ENCODE results near the gene MAFF. TPM values are rescaled to one million over a fixed set of nuclear protein-coding genes. Genes with fewer than 3 reads are reported as not detected.
A peak's percentile ranks its signal among the peaks of the same experiment; 100 is the strongest.

MAFF gene
- total RNA-seq, 5 donors from 2014 or later (not counting 1 experiment from before 2014, with no cell fraction given), result 6.5 to 49.9 (median 9.6) TPM

- Mint-ChIP-seq H3K36me3 (no peaks in the 10 kb centered on the region), H3K27me3 (no peaks in the 10 kb centered on the region), H3K4me1 (peaks cover 22 to 33% (median 29%) of the 10 kb centered on the region in 3 donors), H3K9me3 (no peaks in the 10 kb centered on the region), H3K27ac (peak overlapping the region in 1 of 2 donors; percentile 6), H3K4me3 (peak overlapping the region; percentile 53 to 62 (median 60))
- H3K27me3 ChIP-seq (replicated peaks in 1 of 2; ENCODE audit: control insufficient read depth in 2 of 2, extremely low read depth in 1 of 2, insufficient read depth in 2 of 2, low read length in 1 of 2), result no peaks in the 10 kb centered on the region
- no peak for DNase-seq
- CTCF ChIA-PET, result interaction anchor here in 1 of 2 donors (1.0 kb wide), 1 partner anchor 162 kb away, joined by 3 read pairs; no protein-coding TSS in a partner anchor
- ATAC-seq (replicated peaks in 1 of 4), result no peak
- H3K4me3 ChIP-seq (ENCODE audit: control insufficient read depth in 1 of 2, extremely low read depth in 1 of 2, low read length in 1 of 2), result peak overlapping the region; percentile 36 to 56
- 48% methylated on average over 7 of the region's 8 CpGs for WGBS (ENCODE audit: insufficient coverage)
- POLR2A ChIA-PET, result interaction anchor here in 1 of 2 donors (0.5 to 1.3 kb wide), 2 partner anchors 12 to 909 kb away, joined by 4 to 8 read pairs; partner anchors contain the start of gene MAFF
- H3K9me3 ChIP-seq, result no peaks in the 10 kb centered on the region
- H3K4me1 ChIP-seq (ENCODE audit: control insufficient read depth in 1 of 2, extremely low read depth in 1 of 2, insufficient read depth in 2 of 2, low read length in 2 of 2), result peaks cover 2 to 30% of the 10 kb centered on the region in 2 experiments
- no peaks in the 10 kb centered on the region for H3K36me3 ChIP-seq (ENCODE audit: control insufficient read depth in 2 of 2, extremely low read depth in 1 of 2, insufficient read depth in 1 of 2, low read length in 1 of 2)
- peak overlapping the region; percentile 34 for H3K27ac ChIP-seq (ENCODE audit: low read length)
These were observed 12.2 kb downstream of the MAFF start for GRCh38 chr22:38213990-38214301.

DNA sequence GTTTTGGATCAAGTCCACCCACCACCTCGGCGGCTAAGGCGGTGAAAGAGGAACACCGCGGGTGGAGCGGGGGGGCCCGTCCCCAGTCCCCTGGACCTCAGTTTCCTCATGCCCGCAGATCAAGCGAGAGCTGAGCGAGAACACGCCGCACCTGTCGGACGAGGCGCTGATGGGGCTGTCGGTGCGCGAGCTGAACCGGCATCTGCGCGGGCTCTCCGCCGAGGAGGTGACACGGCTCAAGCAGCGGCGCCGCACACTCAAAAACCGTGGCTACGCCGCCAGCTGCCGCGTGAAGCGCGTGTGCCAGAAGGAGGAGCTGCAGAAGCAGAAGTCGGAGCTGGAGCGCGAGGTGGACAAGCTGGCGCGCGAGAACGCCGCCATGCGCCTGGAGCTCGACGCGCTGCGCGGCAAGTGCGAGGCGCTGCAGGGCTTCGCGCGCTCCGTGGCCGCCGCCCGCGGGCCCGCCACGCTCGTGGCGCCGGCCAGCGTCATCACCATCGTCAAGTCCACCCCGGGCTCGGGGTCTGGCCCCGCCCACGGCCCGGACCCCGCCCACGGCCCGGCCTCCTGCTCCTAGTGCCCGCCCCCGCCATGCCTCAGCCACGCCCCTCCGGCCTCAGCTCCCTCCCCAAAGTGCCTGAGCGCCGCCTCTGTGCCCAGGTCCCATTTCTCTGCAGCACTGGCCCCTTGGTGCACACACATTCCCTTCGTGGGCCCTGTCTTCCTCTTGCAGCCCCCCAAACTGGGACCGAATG lies 12.7 kb downstream of the MAFF start:
- Histone ChIP-seq H3K36me3 (ENCODE audit: control insufficient read depth in 2 of 2, extremely low read depth in 1 of 2, insufficient read depth in 1 of 2, low read length in 1 of 2) (no peaks in the 10 kb centered on the region), H3K4me1 (ENCODE audit: control insufficient read depth in 1 of 2, extremely low read depth in 1 of 2, insufficient read depth in 2 of 2, low read length in 2 of 2) (peaks cover 2 to 34% of the 10 kb centered on the region in 2 experiments), H3K4me3 (ENCODE audit: control insufficient read depth in 1 of 2, extremely low read depth in 1 of 2, low read length in 1 of 2) (peak overlapping the region; percentile 36 to 56), H3K27me3 (replicated peaks in 1 of 2; ENCODE audit: control insufficient read depth in 2 of 2, extremely low read depth in 1 of 2, insufficient read depth in 2 of 2, low read length in 1 of 2) (no peaks in the 10 kb centered on the region), H3K9me3 (no peaks in the 10 kb centered on the region), H3K27ac (ENCODE audit: low read length) (peak overlapping the region; percentile 34)
- peak; percentile 24 to 84 (median 64) for DNase-seq
- Mint-ChIP-seq H3K4me1 (peaks cover 27 to 38% (median 35%) of the 10 kb centered on the region in 3 donors), H3K4me3 (peak overlapping the region; percentile 53 to 62 (median 60)), H3K36me3 (no peaks in the 10 kb centered on the region), H3K27me3 (no peaks in the 10 kb centered on the region), H3K9me3 (no peaks in the 10 kb centered on the region), H3K27ac (peak overlapping the region in 1 of 2 donors; percentile 55)
- peak; percentile 83 to 89 (median 84) for ATAC-seq (replicated peaks in 1 of 4)
- ChIA-PET POLR2A (interaction anchor here in 1 of 2 donors (0.5 to 1.3 kb wide), 3 partner anchors 13 to 908 kb away, joined by 3 to 8 read pairs (median 4); partner anchors contain the start of genes MAFF and PDXP), CTCF (interaction anchor here in 1 of 2 donors (0.6 to 1.0 kb wide), 2 partner anchors 34 to 162 kb away, joined by 3 read pairs; no protein-coding TSS in a partner anchor)
- WGBS (ENCODE audit: insufficient coverage), result 39% methylated on average over 74 of the region's 81 CpGs

GRCh38 chr22:38215156-38216038 lies 13.6 kb downstream of the MAFF start:
- Mint-ChIP-seq H3K4me3 (peak overlapping the region in 2 of 3 donors; percentile 34 to 58), H3K27me3 (no peaks in the 10 kb centered on the region), H3K9me3 (no peaks in the 10 kb centered on the region), H3K4me1 (peaks cover 28 to 40% (median 35%) of the 10 kb centered on the region in 3 donors), H3K36me3 (no peaks in the 10 kb centered on the region), H3K27ac (peak overlapping the region; percentile 36 to 48)
- Histone ChIP-seq H3K4me1 (ENCODE audit: control insufficient read depth in 1 of 2, extremely low read depth in 1 of 2, insufficient read depth in 2 of 2, low read length in 2 of 2) (peaks cover 2 to 44% of the 10 kb centered on the region in 2 experiments), H3K4me3 (ENCODE audit: control insufficient read depth in 1 of 2, extremely low read depth in 1 of 2, low read length in 1 of 2) (no peak overlapping the region), H3K27me3 (replicated peaks in 1 of 2; ENCODE audit: control insufficient read depth in 2 of 2, extremely low read depth in 1 of 2, insufficient read depth in 2 of 2, low read length in 1 of 2) (no peaks in the 10 kb centered on the region), H3K36me3 (ENCODE audit: control insufficient read depth in 2 of 2, extremely low read depth in 1 of 2, insufficient read depth in 1 of 2, low read length in 1 of 2) (no peaks in the 10 kb centered on the region), H3K27ac (ENCODE audit: low read length) (no peak overlapping the region), H3K9me3 (no peaks in the 10 kb centered on the region)
- ChIA-PET CTCF (interaction anchor here in 1 of 2 donors (0.6 kb wide), 1 partner anchor 35 kb away, joined by 3 read pairs; no protein-coding TSS in a partner anchor), POLR2A (interaction anchor here in 1 of 2 donors (1.3 kb wide), 1 partner anchor 14 kb away, joined by 4 read pairs; the partner anchor contains the start of gene MAFF)
- 97% methylated on average over 5 of the region's 11 CpGs for WGBS (ENCODE audit: insufficient coverage)
- DNase-seq (no peak), ATAC-seq (replicated peaks in 1 of 4) (no peak)

- WGBS (ENCODE audit: insufficient coverage), result 52% methylated on average over 12 of the region's 25 CpGs
- DNase-seq, result peak in 22 of 35 experiments; percentile 9 to 71 (median 30)
- peak in 1 of 4 experiments; percentile 16 for ATAC-seq (replicated peaks in 1 of 4)
- Histone ChIP-seq H3K9me3 (no peaks in the 10 kb centered on the region), H3K27ac (ENCODE audit: low read length) (peak overlapping the region; percentile 74), H3K27me3 (replicated peaks in 1 of 2; ENCODE audit: control insufficient read depth in 2 of 2, extremely low read depth in 1 of 2, insufficient read depth in 2 of 2, low read length in 1 of 2) (no peaks in the 10 kb centered on the region), H3K36me3 (ENCODE audit: control insufficient read depth in 2 of 2, extremely low read depth in 1 of 2, insufficient read depth in 1 of 2, low read length in 1 of 2) (peaks cover 3 to 4% of the 10 kb centered on the region in 2 donors), H3K4me3 (ENCODE audit: control insufficient read depth in 1 of 2, extremely low read depth in 1 of 2, low read length in 1 of 2) (no peak overlapping the region), H3K4me1 (ENCODE audit: control insufficient read depth in 1 of 2, extremely low read depth in 1 of 2, insufficient read depth in 2 of 2, low read length in 2 of 2) (peaks cover 1 to 41% of the 10 kb centered on the region in 2 experiments)
- Mint-ChIP-seq H3K36me3 (peaks cover 8% of the 10 kb centered on the region), H3K27me3 (no peaks in the 10 kb centered on the region), H3K27ac (peak overlapping the region; percentile 79 to 83), H3K4me3 (peak overlapping the region in 1 of 3 donors; percentile 31), H3K4me1 (peaks cover 15 to 31% (median 27%) of the 10 kb centered on the region in 3 donors), H3K9me3 (no peaks in the 10 kb centered on the region)
- ChIA-PET CTCF (interaction anchor here (0.6 kb wide), 2 partner anchors 107 to 1825 kb away, joined by 3 to 4 read pairs; no protein-coding TSS in a partner anchor), POLR2A (interaction anchor here (0.6 kb wide), 2 partner anchors 13 to 237 kb away, joined by 3 to 4 read pairs; no protein-coding TSS in a partner anchor)
These were observed 17.1 kb downstream of the MAFF start for GRCh38 chr22:38218661-38219622.

DNA sequence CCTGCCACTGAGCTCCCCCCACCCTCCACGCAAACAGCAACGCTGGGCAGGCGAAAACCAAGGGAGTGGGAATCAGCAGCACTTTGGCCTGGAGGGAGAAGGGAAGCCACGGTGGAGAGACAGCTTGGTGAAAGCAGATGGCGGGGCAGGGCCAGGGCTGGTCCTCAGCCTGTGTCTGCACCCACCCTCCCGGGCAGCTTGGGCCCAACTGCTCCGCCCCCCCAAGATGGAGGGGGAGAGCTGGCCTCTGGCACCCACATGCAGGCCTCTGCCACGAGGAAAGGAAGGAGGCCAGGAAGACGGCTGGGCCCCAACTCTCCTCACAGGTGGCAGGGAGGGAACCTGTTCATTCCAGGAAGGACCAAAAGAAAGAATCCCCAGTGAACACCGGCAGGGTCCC lies 17.8 kb downstream of the MAFF start:
- Histone ChIP-seq H3K27ac (ENCODE audit: low read length) (no peak overlapping the region), H3K36me3 (ENCODE audit: control insufficient read depth in 2 of 2, extremely low read depth in 1 of 2, insufficient read depth in 1 of 2, low read length in 1 of 2) (peaks cover 3 to 6% of the 10 kb centered on the region in 2 donors), H3K9me3 (no peaks in the 10 kb centered on the region), H3K4me3 (ENCODE audit: control insufficient read depth in 1 of 2, extremely low read depth in 1 of 2, low read length in 1 of 2) (no peak overlapping the region), H3K4me1 (ENCODE audit: control insufficient read depth in 1 of 2, extremely low read depth in 1 of 2, insufficient read depth in 2 of 2, low read length in 2 of 2) (peaks cover 0 to 35% of the 10 kb centered on the region in 2 experiments), H3K27me3 (replicated peaks in 1 of 2; ENCODE audit: control insufficient read depth in 2 of 2, extremely low read depth in 1 of 2, insufficient read depth in 2 of 2, low read length in 1 of 2) (no peaks in the 10 kb centered on the region)
- POLR2A ChIA-PET, result no interaction called here
- H3K4me1 Mint-ChIP-seq, result peaks cover 15 to 27% (median 22%) of the 10 kb centered on the region in 3 donors
- DNase-seq (no peak), ATAC-seq (replicated peaks in 1 of 4) (no peak)
- peaks cover 8% of the 10 kb centered on the region for H3K36me3 Mint-ChIP-seq
- H3K9me3 Mint-ChIP-seq, result no peaks in the 10 kb centered on the region
- H3K27me3 Mint-ChIP-seq, result no peaks in the 10 kb centered on the region
- H3K27ac Mint-ChIP-seq, result peak overlapping the region; percentile 48 to 80
- CTCF ChIA-PET, result no interaction called here
- peak overlapping the region in 1 of 3 donors; percentile 31 for H3K4me3 Mint-ChIP-seq
- 96% methylated on average over 6 of the region's 10 CpGs for WGBS (ENCODE audit: insufficient coverage)

Data from T-cell (primary cell).